Measurements from ENCODE around the gene SAPCD2.

GRCh38 chr9:137117269-137117731, 46.9 kb upstream of the SAPCD2 start:
- no peak for TF ChIP-seq CTCF (IDR thresholded peaks at IDR 0.05)
- no peak for TF ChIP-seq POLR2A (IDR thresholded peaks at IDR 0.05; ENCODE audit: low read depth)
- TF ChIP-seq EP300 (IDR thresholded peaks at IDR 0.05): no peak
